ENCODE data around the gene TPM1.

- TF ChIP-seq CTCF (IDR thresholded peaks at IDR 0.05) (no peak), POLR2A (IDR thresholded peaks at IDR 0.05) (no peak)
Observed at GRCh38 chr15:62999923-63000561, 42.5 kb upstream of the TPM1 start.
